ENCODE measurements around the gene RIT1. TPM values are rescaled to one million over a fixed set of nuclear protein-coding genes. Genes with fewer than 3 reads are reported as not detected.

Gene RIT1
- total and polyA plus RNA-seq, 2 of the 8 experiments (the other 6 are each of a cell fraction or from before 2014, with no cell fraction given): 25.3 to 26.8 TPM

DNA sequence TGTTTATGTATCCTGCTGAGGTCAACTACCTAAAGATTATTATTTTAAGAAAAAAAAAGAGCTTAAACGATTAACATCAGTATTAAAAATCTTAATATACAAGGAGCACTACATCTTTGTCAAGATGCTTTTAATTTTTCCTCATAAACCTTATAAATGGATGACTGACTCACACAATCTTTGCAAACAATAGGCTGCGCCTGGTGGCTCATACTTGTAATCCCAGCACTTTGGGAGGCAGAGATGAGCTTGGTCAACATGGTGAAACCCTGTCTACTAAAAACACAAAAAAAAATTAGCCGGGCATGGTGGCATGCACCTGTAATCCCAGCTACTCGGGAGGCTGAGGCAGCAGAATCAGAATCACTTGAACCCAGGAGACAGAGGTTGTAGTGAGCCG, 21.3 kb upstream of the RIT1 start:
- Histone ChIP-seq H4K5ac (ENCODE audit: insufficient read length, low read depth, low read length) (no peak overlapping the region), H3K4me3 (ENCODE audit: extremely low read depth in 1 of 4, insufficient read depth in 2 of 4, low read depth in 3 of 4, low read length in 4 of 4) (peak overlapping the region in 2 of 4 experiments; percentile 0 to 89; a peak in 4 of 8 replicates), H4K8ac (ENCODE audit: extremely low read depth, insufficient read depth, low read length) (no peak overlapping the region), H3K14ac (ENCODE audit: insufficient read length) (no peak overlapping the region), H2BK20ac (ENCODE audit: low read length) (no peak overlapping the region), H2BK120ac (replicated peaks; ENCODE audit: low read depth, low read length) (no peak overlapping the region), H4K91ac (replicated peaks; ENCODE audit: insufficient read length, low read length) (no peak overlapping the region), H3K23ac (ENCODE audit: insufficient read length) (no peak overlapping the region), H3K27ac (ENCODE audit: low read depth, low read length) (no peak overlapping the region), H3K79me1 (ENCODE audit: low read depth, low read length) (peaks cover 2% of the 10 kb centered on the region; the same call in 1 of the 2 replicates), H3K9me3 (ENCODE audit: insufficient read depth in 2 of 2, low read depth in 1 of 2, low read length in 1 of 2) (no peaks in the 10 kb centered on the region), H3K27me3 (replicated peaks in 1 of 4; ENCODE audit: control insufficient read depth in 3 of 4, extremely low read depth in 1 of 4, insufficient read depth in 3 of 4, low read length in 3 of 4) (no peaks in the 10 kb centered on the region), H3K4ac (replicated peaks; ENCODE audit: insufficient read length, low read depth, low read length) (no peak overlapping the region), H3K36me3 (ENCODE audit: control insufficient read depth in 2 of 4, insufficient read depth in 4 of 4, low read length in 3 of 4) (peaks cover 22 to 58% (median 41%) of the 10 kb centered on the region in 4 experiments), H2AFZ (ENCODE audit: low read length) (no peak overlapping the region), H2BK15ac (ENCODE audit: low read length) (no peak overlapping the region), H3K4me2 (ENCODE audit: insufficient read depth in 1 of 2, low read depth in 2 of 2, low read length in 2 of 2) (peak overlapping the region; percentile 40 to 85; a peak in 3 of 4 replicates), H3K79me2 (ENCODE audit: control insufficient read depth in 1 of 2, insufficient read depth in 2 of 2, low read length in 2 of 2) (peaks cover 10 to 51% of the 10 kb centered on the region in 2 experiments), H4K20me1 (replicated peaks in 1 of 2; ENCODE audit: control insufficient read depth in 1 of 2, insufficient read depth in 2 of 2, low read length in 2 of 2) (peaks cover 0 to 15% of the 10 kb centered on the region in 2 experiments), H2AK5ac (ENCODE audit: low read depth, low read length) (no peak overlapping the region), H3K9ac (replicated peaks in 1 of 4; ENCODE audit: extremely low read depth in 1 of 4, low read depth in 3 of 4, low read length in 3 of 4) (no peak overlapping the region), H2BK5ac (ENCODE audit: low read depth, low read length) (no peak overlapping the region), H2BK12ac (ENCODE audit: low read depth, low read length) (no peak overlapping the region), H3K23me2 (ENCODE audit: low read depth, low read length) (peaks cover 5% of the 10 kb centered on the region), H3K4me1 (replicated peaks in 1 of 4; ENCODE audit: control insufficient read depth in 3 of 4, insufficient read depth in 4 of 4, low read length in 3 of 4) (peaks cover 0 to 2% (median 1%) of the 10 kb centered on the region in 4 experiments; a peak in 4 of 7 replicates), H3K18ac (ENCODE audit: extremely low read depth, low read length) (no peak overlapping the region), H3K56ac (replicated peaks; ENCODE audit: insufficient read length, low read depth, low read length) (no peak overlapping the region)
- DNase-seq (ENCODE audit: low read depth in 1 of 2, low spot score in 2 of 2) (no peak), FAIRE-seq (no peak)
- ChIA-PET CTCF (ENCODE audit: partially characterized antibody) (interaction anchor here (1.0 to 2.6 kb wide), 9 partner anchors 9 to 385 kb away, joined by 3 to 11 read pairs (median 3); partner anchors contain the start of gene ARHGEF2), POLR2A (ENCODE audit: partially characterized antibody) (interaction anchor here (0.6 to 6.7 kb wide), 10 partner anchors 12 to 625 kb away, joined by 3 to 109 read pairs (median 4); no protein-coding TSS in a partner anchor)
- 92% methylated on average over 5 of the region's 5 CpGs; no CpG with 5 or more reads in 1 of the 2 experiments for WGBS, 2 experiments (ENCODE audit: extremely low coverage in 1 of 2, insufficient coverage in 1 of 2, insufficient read length in 1 of 2, insufficient replicate concordance in 2 of 2, low coverage in 1 of 2, low lambda C conversion rate in 2 of 2, missing lambda C conversion rate in 1 of 2)
- TF ChIP-seq, protein P1, sequence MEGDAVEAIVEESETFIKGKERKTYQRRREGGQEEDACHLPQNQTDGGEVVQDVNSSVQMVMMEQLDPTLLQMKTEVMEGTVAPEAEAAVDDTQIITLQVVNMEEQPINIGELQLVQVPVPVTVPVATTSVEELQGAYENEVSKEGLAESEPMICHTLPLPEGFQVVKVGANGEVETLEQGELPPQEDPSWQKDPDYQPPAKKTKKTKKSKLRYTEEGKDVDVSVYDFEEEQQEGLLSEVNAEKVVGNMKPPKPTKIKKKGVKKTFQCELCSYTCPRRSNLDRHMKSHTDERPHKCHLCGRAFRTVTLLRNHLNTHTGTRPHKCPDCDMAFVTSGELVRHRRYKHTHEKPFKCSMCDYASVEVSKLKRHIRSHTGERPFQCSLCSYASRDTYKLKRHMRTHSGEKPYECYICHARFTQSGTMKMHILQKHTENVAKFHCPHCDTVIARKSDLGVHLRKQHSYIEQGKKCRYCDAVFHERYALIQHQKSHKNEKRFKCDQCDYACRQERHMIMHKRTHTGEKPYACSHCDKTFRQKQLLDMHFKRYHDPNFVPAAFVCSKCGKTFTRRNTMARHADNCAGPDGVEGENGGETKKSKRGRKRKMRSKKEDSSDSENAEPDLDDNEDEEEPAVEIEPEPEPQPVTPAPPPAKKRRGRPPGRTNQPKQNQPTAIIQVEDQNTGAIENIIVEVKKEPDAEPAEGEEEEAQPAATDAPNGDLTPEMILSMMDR (IDR thresholded peaks at IDR 0.05; ENCODE audit: control extremely low read depth in 1 of 3, insufficient read depth in 1 of 3, low read depth in 1 of 3, low read length in 3 of 3): no peak
- no peak for TF ChIP-seq POLR2A (IDR thresholded peaks at IDR 0.05; ENCODE audit: control extremely low read depth in 1 of 2, low read depth in 2 of 2, low read length in 2 of 2)
- TF ChIP-seq BCL11A (IDR thresholded peaks at IDR 0.05; ENCODE audit: low read depth in 2 of 2, low read length in 2 of 2): no peak
- TF ChIP-seq CEBPB (IDR thresholded peaks at IDR 0.05; ENCODE audit: low read depth, low read length): no peak
- no peak for TF ChIP-seq SIX5 (IDR thresholded peaks at IDR 0.05; ENCODE audit: low read depth, low read length)
- TF ChIP-seq, protein P2, sequence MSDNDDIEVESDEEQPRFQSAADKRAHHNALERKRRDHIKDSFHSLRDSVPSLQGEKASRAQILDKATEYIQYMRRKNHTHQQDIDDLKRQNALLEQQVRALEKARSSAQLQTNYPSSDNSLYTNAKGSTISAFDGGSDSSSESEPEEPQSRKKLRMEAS (IDR thresholded peaks at IDR 0.05): no peak
- no peak for TF ChIP-seq SIN3A (conservative IDR thresholded peaks at IDR 0.05 in 1 of 2, IDR thresholded peaks at IDR 0.05 in 1 of 2; ENCODE audit: low read depth in 1 of 2, low read length in 2 of 2)
- TF ChIP-seq EGR1 (IDR thresholded peaks at IDR 0.05; ENCODE audit: borderline replicate concordance, low read depth, low read length): no peak
- TF ChIP-seq, protein P3, sequence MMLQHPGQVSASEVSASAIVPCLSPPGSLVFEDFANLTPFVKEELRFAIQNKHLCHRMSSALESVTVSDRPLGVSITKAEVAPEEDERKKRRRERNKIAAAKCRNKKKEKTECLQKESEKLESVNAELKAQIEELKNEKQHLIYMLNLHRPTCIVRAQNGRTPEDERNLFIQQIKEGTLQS (IDR thresholded peaks at IDR 0.05; ENCODE audit: insufficient read depth, low read depth, low read length): no peak
- TF ChIP-seq BACH1 (IDR thresholded peaks at IDR 0.05; ENCODE audit: low read length): no peak
